HepG2 (cell line): Measurements from ENCODE around the gene ZSCAN4. TPM values are rescaled to one million over a fixed set of nuclear protein-coding genes. Genes with fewer than 3 reads are reported as not detected.

Source experiments
- ATAC-seq: fragments of 200-7000 bp; cut with Tn5 transposase; 3 replicates; pipeline ENCODE4 v1.9.1; 2020; ENCODE audit warnings: mild to moderate bottlenecking, moderate library complexity
- BruUV-seq: library from RNA; stranded (reverse); fragments of 400-500 nt; replicated peaks from 2 replicates; lab custom pipeline; 2021; lab: Mats Ljungman, UMichigan
- CTCF ChIA-PET: fragments of 300-600 bp; formaldehyde crosslinking; extraction: SDS; loops from one replicate; lab custom pipeline; 2021; ENCODE audit warnings: low total read pairs, inconsistent platforms, low intra/inter-chr PET ratio; lab: Yijun Ruan, JAX
- POLR2A ChIA-PET: fragments of 350-600 bp; sonication (Branson Sonifier 250); formaldehyde crosslinking; loops from one replicate; lab custom pipeline; 2020; ENCODE audit warnings: antibody characterized with exemption, inconsistent platforms; lab: Yijun Ruan, JAX
- DNase-seq: peaks from one replicate; pipeline ENCODE4 v3.0.0-alpha.2; 2015; ENCODE audit warnings: low spot score
- FAIRE-seq: peaks from 3 replicates; lab custom pipeline; 2011; peaks lifted over from hg19 to GRCh38; lab: Jason Lieb, UNC
- H2AFZ ChIP-seq: one replicate; pipeline ENCODE4 v1.6.1; 2011; ENCODE audit warnings: low read length, inconsistent platforms
- H3K27ac ChIP-seq: fragments of 300-600 bp; 3 replicates; pipeline ENCODE4 v1.8.0; 2011; ENCODE audit warnings: mixed run types, mild to moderate bottlenecking, mixed read lengths, low read length, inconsistent platforms; ENCODE audit not compliant: insufficient read depth; ENCODE audit errors: extremely low read length
- H3K27me3 ChIP-seq, 2 experiments: fragments of 200-600 bp in 1 of 2; 2 replicates in 1 of 2; 3 replicates in 1 of 2; pipeline versions ENCODE4 v1.6.0 to v1.8.0; 2011; ENCODE audit warnings: low read length in 2 of 2, mild to moderate bottlenecking in 2 of 2, moderate library complexity in 2 of 2, inconsistent platforms in 1 of 2; ENCODE audit not compliant: insufficient read depth in 2 of 2, control insufficient read depth in 1 of 2
- H3K36me3 ChIP-seq, 2 experiments: fragments of 200-600 bp in 1 of 2; replicated peaks in 1 of 2; 2 replicates in 1 of 2; 3 replicates in 1 of 2; pipeline versions ENCODE4 v1.5.1 to v1.8.0; 2011; ENCODE audit warnings: low read length in 2 of 2, inconsistent platforms in 1 of 2; ENCODE audit not compliant: insufficient read depth in 2 of 2, control insufficient read depth in 1 of 2
- H3K4me1 ChIP-seq: 2 replicates; pipeline ENCODE4 v1.5.1; 2012; ENCODE audit warnings: low read length, inconsistent platforms; ENCODE audit not compliant: insufficient read depth
- H3K4me2 ChIP-seq: 2 replicates; pipeline ENCODE4 v1.6.0; 2011; ENCODE audit warnings: low read depth, low read length, inconsistent platforms
- H3K4me3 ChIP-seq, 3 experiments: fragments of 200-600 bp in 1 of 3; sonication (generic), shearing (Covaris generic) in 1 of 3; replicated peaks in 1 of 3; 2 replicates each; pipeline ENCODE4 v1.5.1; 2011 to 2016; ENCODE audit warnings: low read length in 3 of 3, inconsistent platforms in 2 of 3, low read depth in 2 of 3, mild to moderate bottlenecking in 2 of 3, control low read depth in 1 of 3, mixed read lengths in 1 of 3; ENCODE audit not compliant: insufficient read depth in 1 of 3
- H3K79me2 ChIP-seq: one replicate; pipeline ENCODE4 v1.6.1; 2011; ENCODE audit warnings: low read length, inconsistent platforms; ENCODE audit not compliant: insufficient read depth
- H3K9ac ChIP-seq: 2 replicates; pipeline ENCODE4 v1.6.0; 2011; ENCODE audit warnings: mild to moderate bottlenecking, low read depth, low read length, inconsistent platforms; ENCODE audit not compliant: insufficient read depth
- H3K9me3 ChIP-seq: 2 replicates; pipeline ENCODE4 v1.5.1; 2012; ENCODE audit warnings: mild to moderate bottlenecking, low read length
- H4K20me1 ChIP-seq: 2 replicates; pipeline ENCODE4 v1.6.0; 2011; ENCODE audit warnings: inconsistent platforms, mild to moderate bottlenecking, low read length, moderate library complexity; ENCODE audit not compliant: insufficient read depth
- CHCHD3 ChIP-seq: sonication (generic); formaldehyde crosslinking; IDR thresholded peaks from 2 replicates; pipeline ENCODE4 v1.8.0; 2022; ENCODE audit warnings: mild to moderate bottlenecking, missing genetic modification reagents, moderate library complexity
- ELF1 ChIP-seq: sonication (generic); formaldehyde crosslinking; IDR thresholded peaks from 2 replicates; pipeline ENCODE4 v1.4.0; 2020; ENCODE audit warnings: missing genetic modification reagents
- GFI1 ChIP-seq: sonication (generic); formaldehyde crosslinking; IDR thresholded peaks from 2 replicates; pipeline ENCODE4 v1.5.0; 2020; ENCODE audit warnings: missing genetic modification reagents, mild to moderate bottlenecking, borderline replicate concordance
- HDAC6 ChIP-seq: fragments of 200-600 bp; sonication (generic); IDR thresholded peaks from 2 replicates; pipeline ENCODE4 v1.7.0; 2017; ENCODE audit warnings: mild to moderate bottlenecking, antibody characterized with exemption, low read length, low read depth
- MED13 ChIP-seq: sonication (generic); formaldehyde crosslinking; IDR thresholded peaks from 2 replicates; pipeline ENCODE4 v1.5.0; 2020; ENCODE audit warnings: missing genetic modification reagents
- MXD1 ChIP-seq: sonication (generic); formaldehyde crosslinking; IDR thresholded peaks from 2 replicates; pipeline ENCODE4 v1.4.0; 2020; ENCODE audit warnings: mild to moderate bottlenecking, missing genetic modification reagents
- NR2F1 ChIP-seq, 2 experiments: fragments of 450-650 bp in 1 of 2; formaldehyde crosslinking in 1 of 2; IDR thresholded peaks; 2 replicates each; pipeline versions ENCODE4 v1.5.0 to v1.6.1; 2016 to 2020; ENCODE audit warnings: mild to moderate bottlenecking in 1 of 2, missing compliant biosample characterization in 1 of 2, missing genetic modification reagents in 1 of 2, moderate library complexity in 1 of 2
- PRDM4 ChIP-seq: sonication (generic); formaldehyde crosslinking; IDR thresholded peaks from 2 replicates; pipeline ENCODE4 v1.9.0; 2021; ENCODE audit warnings: missing genetic modification reagents, borderline replicate concordance
- PTBP1 ChIP-seq: fragments of 200-400 bp; formaldehyde crosslinking; IDR thresholded peaks from 2 replicates; pipeline ENCODE4 v1.6.1; 2018; ENCODE audit warnings: low read length, low read depth; ENCODE audit not compliant: poor library complexity, severe bottlenecking
- RXRA ChIP-seq: sonication (generic); formaldehyde crosslinking; IDR thresholded peaks from 2 replicates; pipeline ENCODE4 v1.5.1; 2020; ENCODE audit warnings: missing genetic modification reagents
- SNAI1 ChIP-seq: sonication (generic); formaldehyde crosslinking; IDR thresholded peaks from 2 replicates; pipeline ENCODE4 v1.5.0; 2020; ENCODE audit warnings: mild to moderate bottlenecking, missing genetic modification reagents, borderline replicate concordance
- ZBTB44 ChIP-seq: sonication (generic); formaldehyde crosslinking; IDR thresholded peaks from 2 replicates; pipeline ENCODE4 v1.4.0; 2020; ENCODE audit warnings: missing genetic modification reagents
- ZBTB7B ChIP-seq: sonication (generic); formaldehyde crosslinking; IDR thresholded peaks from 2 replicates; pipeline ENCODE4 v1.4.0; 2020; ENCODE audit warnings: missing genetic modification reagents
- ZFY ChIP-seq: sonication (generic); formaldehyde crosslinking; IDR thresholded peaks from 2 replicates; pipeline ENCODE4 v1.4.0; 2020; ENCODE audit warnings: missing genetic modification reagents
- ZNF281 ChIP-seq: sonication (generic); formaldehyde crosslinking; IDR thresholded peaks from 2 replicates; pipeline ENCODE4 v1.4.0; 2020; ENCODE audit warnings: missing genetic modification reagents, borderline replicate concordance
- ZNF44 ChIP-seq: sonication (generic); formaldehyde crosslinking; IDR thresholded peaks from 2 replicates; pipeline ENCODE4 v1.5.1; 2020; ENCODE audit warnings: mild to moderate bottlenecking, missing genetic modification reagents
- WGBS: methylation state at CpG from one replicate; pipeline ENCODE4 v1.1.6; 2017; ENCODE audit warnings: low lambda C conversion rate; 5-methylcytosine and 5-hydroxymethylcytosine counted together
- in situ Hi-C: cut with HindIII; loops from 2 replicates; pipeline ENCODE4 v1.10.0; 2017; ENCODE audit warnings: low pct_unique_long_range_greater_than_20kb; ENCODE audit not compliant: extremely low pct_ligation_motif_present
- intact Hi-C: fragments of 100-400 bp; cut with micrococcal nuclease; formaldehyde crosslinking; loops from one replicate; pipeline ENCODE4 v1.10.0; 2022; ENCODE audit not compliant: unreplicated experiment
- polyA plus RNA-seq, 8 experiments: library from polyadenylated mRNA; depleted of rRNA in 3 of 8; stranded (reverse) in 7 of 8; unstranded in 1 of 8; fragments of >200 nt; fragmentation: Illumina TruSeq in 4 of 8; extraction: Trizol in 4 of 8; gene quantifications; 2 replicates each; pipeline versions ENCODE4 v1.2.1 to v1.2.3, GENCODE V29; 2011 to 2016; ENCODE audit warnings: low read depth in 4 of 8, missing spikeins in 1 of 8, mixed read lengths in 1 of 8; ENCODE audit not compliant: insufficient read depth in 1 of 8
- total RNA-seq, 5 experiments: library from RNA; depleted of rRNA; stranded (reverse); fragments of >200 nt; fragmentation: Illumina TruSeq; extraction: Trizol; gene quantifications; 2 replicates each; pipeline ENCODE4 v1.2.3, GENCODE V29; 2016; ENCODE audit warnings: low read depth in 1 of 5

ZSCAN4 gene
- total and polyA plus RNA-seq, 2 of the 13 experiments (the other 11 are each of a cell fraction or from before 2014, with no cell fraction given): 0.60 to 0.73 TPM

GRCh38 chr19:57709616-57710015 is 40.9 kb downstream of the ZSCAN4 start:
- H3K27ac ChIP-seq: no peak overlapping the region
- WGBS: 97% methylated on average over 15 of the region's 15 CpGs
- ChIA-PET POLR2A (no interaction called here), CTCF (no interaction called here)
- ATAC-seq: no peak
- H3K9ac ChIP-seq: no peak overlapping the region
- DNase-seq: no peak
- H3K4me2 ChIP-seq: no peak overlapping the region
- in situ Hi-C loops (no loop called here), intact Hi-C loops (no loop called here)
- no peaks in the 10 kb centered on the region for H3K79me2 ChIP-seq
- H4K20me1 ChIP-seq: no peaks in the 10 kb centered on the region
- H3K9me3 ChIP-seq: no peaks in the 10 kb centered on the region
- no peak for FAIRE-seq
- BruUV-seq: no TSS peak
- TF ChIP-seq PTBP1 (no peak), MED13 (no peak), ZBTB7B (CRISPR knock-in tag) (no peak), PRDM4 (CRISPR knock-in tag) (no peak), ZNF281 (CRISPR knock-in tag) (no peak), ZFY (no peak), NR2F1 (CRISPR knock-in tag; IDR thresholded peaks at IDR 0.05) (no peak), SNAI1 (CRISPR knock-in tag) (no peak), MXD1 (CRISPR knock-in tag) (no peak), GFI1 (CRISPR knock-in tag) (no peak), ZNF44 (CRISPR knock-in tag) (no peak), ZBTB44 (no peak), ELF1 (CRISPR knock-in tag) (no peak), RXRA (CRISPR knock-in tag) (no peak), HDAC6 (no peak), CHCHD3 (CRISPR knock-in tag) (no peak)
- no peak overlapping the region for H3K4me3 ChIP-seq
- no peaks in the 10 kb centered on the region for H3K27me3 ChIP-seq
- no peak overlapping the region for H2AFZ ChIP-seq
- no peaks in the 10 kb centered on the region for H3K4me1 ChIP-seq
- H3K36me3 ChIP-seq: peaks cover 0 to 9% of the 10 kb centered on the region in 2 experiments; a peak in 1 of 5 replicates
